ENCODE measurements around the gene CARMIL1.

DNA sequence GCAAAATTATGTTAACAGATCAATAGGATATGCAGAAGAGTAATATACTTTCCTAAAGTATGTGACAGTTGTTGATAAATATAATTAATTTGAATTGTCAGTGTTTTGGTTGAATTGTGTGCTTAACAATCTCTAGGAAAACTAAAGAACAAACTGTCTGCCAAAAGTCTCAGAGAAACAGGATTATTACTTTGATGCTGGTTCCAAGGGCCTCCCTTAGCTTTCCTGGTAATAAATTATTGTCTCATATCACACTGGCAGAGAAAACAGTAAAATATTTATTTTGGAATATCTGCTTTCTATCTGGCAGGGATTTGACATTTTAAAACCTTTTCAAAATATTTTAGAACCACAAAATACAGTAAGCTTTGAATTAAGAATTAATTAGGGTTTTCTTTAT, 40.1 kb upstream of the CARMIL1 start:
- TF ChIP-seq POLR2A (IDR thresholded peaks at IDR 0.05; ENCODE audit: low read depth, low read length) = no peak
- TF ChIP-seq POLR2AphosphoS5 (IDR thresholded peaks at IDR 0.05; ENCODE audit: low read depth, low read length) = no peak
- no peak for TF ChIP-seq SPI1 (IDR thresholded peaks at IDR 0.05; ENCODE audit: low read depth, low read length)
- TF ChIP-seq TAF1 (IDR thresholded peaks at IDR 0.05; ENCODE audit: low read depth, low read length) = no peak
- TF ChIP-seq PAX5 (IDR thresholded peaks at IDR 0.05; ENCODE audit: insufficient read depth, low read length, severe bottlenecking) = no peak
